Sigmoid colon (tissue), 4 donors: ENCODE measurements around the gene KATNAL1.

Source experiments
- CTCF ChIP-seq, 4 experiments: fragments of 450-650 bp in 3 of 4; fragments of 200-600 bp in 1 of 4; IDR thresholded peaks; one replicate each; pipeline ENCODE4 v1.5.1; 2016 to 2019; ENCODE audit warnings: antibody characterized with exemption in 4 of 4, mild to moderate bottlenecking in 3 of 4, moderate library complexity in 2 of 4
- EP300 ChIP-seq, 4 donors: sonication (generic); formaldehyde crosslinking; IDR thresholded peaks; one replicate each; pipeline ENCODE4 v1.6.1; 2017; ENCODE audit warnings: antibody characterized with exemption in 4 of 4
- POLR2A ChIP-seq, 2 donors: fragments of 450-650 bp; IDR thresholded peaks; one replicate each; pipeline ENCODE4 v1.6.1; 2016; ENCODE audit warnings: antibody characterized with exemption in 2 of 2, mild to moderate bottlenecking in 2 of 2, moderate library complexity in 2 of 2

GRCh38 chr13:30154931-30155330, 152.4 kb downstream of the KATNAL1 start:
- TF ChIP-seq CTCF (IDR thresholded peaks at IDR 0.05) = no peak
- no peak for TF ChIP-seq POLR2A (IDR thresholded peaks at IDR 0.05)
- no peak for TF ChIP-seq EP300 (IDR thresholded peaks at IDR 0.05)
